HG02588 (cell line): ENCODE results near the gene DCAF17.

Experiments used
- ATAC-seq: cut with Tn5 transposase; IDR thresholded peaks from one replicate; pipeline ENCODE4 v1.9.1; 2021; ENCODE audit warnings: mild to moderate bottlenecking, moderate library complexity; ENCODE audit not compliant: unreplicated experiment

Gene DCAF17

GRCh38 chr2:171434013-171434989 lies at the start of gene DCAF17:
TSS of gene DCAF17 (plus strand) at chr2:171434226. CDS start at chr2:171434578, 352 bp downstream.
- peak; percentile 92 for ATAC-seq

DNA sequence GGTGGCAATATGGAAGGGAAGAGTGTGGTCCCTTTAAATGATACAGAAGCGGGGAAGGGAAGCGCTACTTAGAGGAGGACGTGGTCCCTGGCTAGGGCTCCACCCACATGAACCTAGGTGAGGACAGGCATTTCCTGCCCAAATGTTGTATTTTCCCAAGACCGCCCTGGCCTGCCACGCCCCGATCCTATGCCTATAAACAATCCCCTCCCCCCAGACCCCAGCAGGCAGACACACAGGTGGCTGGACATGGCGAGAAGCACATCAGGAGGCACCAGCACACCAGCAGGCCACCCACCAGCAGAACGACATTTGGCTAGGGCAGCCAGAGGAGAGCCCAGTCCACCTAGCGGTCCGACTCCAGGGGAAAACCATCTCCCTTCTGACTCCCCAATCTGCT lies 47.4 kb upstream of the DCAF17 start:
- no peak for ATAC-seq

GRCh38 chr2:171387052-171387451 lies 47.0 kb upstream of the DCAF17 start:
- ATAC-seq: no peak

DNA sequence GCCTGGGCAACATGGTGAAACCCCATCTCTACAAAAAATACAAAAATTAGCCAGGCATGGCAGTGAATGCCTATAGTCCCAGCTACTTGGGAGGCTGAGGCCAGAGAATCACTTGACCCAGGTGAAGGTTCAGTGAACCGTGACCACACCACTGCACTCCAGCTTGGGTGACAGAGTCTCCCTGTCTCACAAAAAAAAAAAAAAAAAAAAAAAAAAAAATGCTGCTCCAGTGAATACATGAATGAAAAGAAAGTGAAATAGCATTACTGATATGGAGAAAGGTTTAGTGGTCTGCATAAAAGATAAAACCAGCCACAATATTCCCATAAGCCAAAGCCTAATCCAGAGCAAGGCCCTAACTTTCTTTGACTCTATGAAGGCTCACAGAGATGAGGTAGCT lies 44.7 kb upstream of the DCAF17 start:
- ATAC-seq: no peak

- no peak for ATAC-seq
Measured at GRCh38 chr2:171389780-171390179, 44.2 kb upstream of the DCAF17 start.

- no peak for ATAC-seq
Measured at GRCh38 chr2:171390941-171391516, 43.0 kb upstream of the DCAF17 start.

GRCh38 chr2:171391532-171391931 lies 42.5 kb upstream of the DCAF17 start:
- no peak for ATAC-seq

DNA sequence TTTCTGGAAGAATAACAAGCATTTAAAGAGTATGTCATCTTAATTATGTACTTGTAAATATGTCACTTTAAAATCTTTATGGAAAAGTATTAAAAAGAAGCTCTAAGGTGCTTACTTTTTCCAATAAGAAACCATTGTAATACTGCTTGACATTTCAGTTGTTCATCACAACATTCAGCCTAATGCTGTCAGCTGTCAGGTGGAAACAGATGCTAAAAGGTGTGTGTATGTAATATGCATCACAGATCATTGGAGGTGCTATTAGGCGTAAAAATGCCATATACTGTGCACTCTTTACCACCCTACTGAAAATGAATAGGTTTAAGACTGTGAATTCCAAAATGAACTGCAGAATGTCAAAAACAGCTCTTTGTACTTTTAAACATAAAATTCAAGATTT lies 40.5 kb upstream of the DCAF17 start:
- no peak for ATAC-seq

GRCh38 chr2:171394164-171394740 lies 39.8 kb upstream of the DCAF17 start:
- ATAC-seq: no peak

DNA sequence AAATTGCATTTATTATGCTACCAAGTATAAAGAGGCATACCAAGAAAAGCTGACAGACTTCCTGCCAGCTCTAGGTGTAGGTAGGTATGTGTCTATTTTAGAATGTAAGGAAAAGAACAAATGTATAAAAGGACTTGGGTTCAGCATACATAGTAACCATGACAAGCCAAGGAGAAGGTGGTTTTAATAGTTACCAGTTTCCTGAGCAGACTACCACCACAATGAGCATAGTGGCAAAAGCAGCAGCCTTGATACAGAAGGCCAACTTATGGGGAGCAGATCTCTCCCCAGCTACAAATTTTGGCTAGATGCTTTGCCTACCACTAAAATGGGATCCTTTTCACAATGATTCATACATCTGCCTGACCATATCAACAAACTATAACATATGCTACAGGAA lies 34.7 kb upstream of the DCAF17 start:
- ATAC-seq: no peak

- ATAC-seq: no peak
Measured at GRCh38 chr2:171400395-171400794, 33.6 kb upstream of the DCAF17 start.

DNA sequence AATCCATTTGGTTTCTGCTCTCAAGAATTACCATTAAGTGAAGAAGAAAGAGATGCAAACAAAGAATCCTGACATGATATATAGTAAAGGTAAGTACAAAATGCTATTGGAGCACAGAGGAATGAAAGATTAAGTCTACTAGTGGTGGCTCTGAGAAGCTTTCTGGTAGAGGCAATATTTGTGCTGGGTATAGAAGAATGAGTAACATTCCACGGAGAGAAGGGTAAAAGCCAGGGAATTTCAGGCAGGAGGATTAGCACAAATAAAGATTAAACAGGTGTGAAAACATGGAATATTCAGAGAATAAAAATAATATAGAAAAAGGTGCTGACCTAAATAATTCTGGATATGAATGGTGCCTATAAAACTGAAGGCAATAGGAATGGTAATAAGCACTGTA lies 32.1 kb upstream of the DCAF17 start:
- ATAC-seq: no peak

DNA sequence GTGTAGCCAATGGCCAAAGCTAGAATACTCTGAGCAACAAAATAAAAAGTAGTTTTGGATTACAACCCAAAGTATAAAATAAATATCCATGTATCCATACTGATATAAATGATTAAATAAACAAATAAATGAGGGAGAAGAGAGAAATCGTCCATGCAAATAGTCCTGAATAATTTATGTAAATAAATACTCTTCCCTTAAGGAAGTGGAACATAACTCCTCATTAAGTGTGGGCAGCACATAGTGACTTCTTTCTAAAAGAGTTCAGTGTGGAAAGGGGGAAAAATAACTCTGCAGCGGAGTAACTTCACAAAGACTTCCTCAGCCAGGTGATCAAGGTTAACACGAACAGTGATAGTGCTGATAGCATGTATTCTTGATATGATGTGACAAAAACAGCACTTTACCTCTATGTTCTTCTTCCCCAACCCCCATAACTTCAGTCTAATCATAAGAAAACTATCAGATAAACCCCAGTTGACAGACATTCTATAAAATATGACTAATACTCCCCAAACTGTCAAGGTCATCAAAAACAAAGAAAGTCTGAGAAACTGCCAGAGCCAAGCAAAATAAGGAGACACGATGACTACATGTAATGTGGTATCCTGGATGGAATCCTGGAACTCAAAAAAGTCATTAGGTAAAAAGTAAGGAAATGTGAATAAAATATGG lies 31.0 kb upstream of the DCAF17 start:
- no peak for ATAC-seq

GRCh38 chr2:171404261-171404660 lies 29.8 kb upstream of the DCAF17 start:
- no peak for ATAC-seq

DNA sequence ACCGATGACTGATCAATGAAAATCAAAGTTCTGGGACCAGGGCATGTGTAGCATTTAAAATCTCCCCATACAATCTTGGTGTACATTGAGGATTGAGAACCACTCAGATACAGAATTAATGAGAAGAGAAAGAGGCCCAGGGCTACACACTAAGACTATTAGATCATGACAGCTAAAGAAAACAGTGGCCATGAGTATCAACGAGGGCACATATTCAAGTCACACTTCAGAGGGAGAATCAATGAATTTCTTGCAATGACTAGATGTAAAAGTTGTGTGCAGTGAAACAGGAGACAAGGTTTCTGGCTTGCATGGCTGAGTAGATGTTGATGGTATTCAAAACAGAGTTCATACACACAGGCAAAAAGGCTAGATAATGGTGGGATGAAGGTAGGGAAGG lies 29.3 kb upstream of the DCAF17 start:
- ATAC-seq: no peak

- no peak for ATAC-seq
Measured at GRCh38 chr2:171405546-171405945, 28.5 kb upstream of the DCAF17 start.

DNA sequence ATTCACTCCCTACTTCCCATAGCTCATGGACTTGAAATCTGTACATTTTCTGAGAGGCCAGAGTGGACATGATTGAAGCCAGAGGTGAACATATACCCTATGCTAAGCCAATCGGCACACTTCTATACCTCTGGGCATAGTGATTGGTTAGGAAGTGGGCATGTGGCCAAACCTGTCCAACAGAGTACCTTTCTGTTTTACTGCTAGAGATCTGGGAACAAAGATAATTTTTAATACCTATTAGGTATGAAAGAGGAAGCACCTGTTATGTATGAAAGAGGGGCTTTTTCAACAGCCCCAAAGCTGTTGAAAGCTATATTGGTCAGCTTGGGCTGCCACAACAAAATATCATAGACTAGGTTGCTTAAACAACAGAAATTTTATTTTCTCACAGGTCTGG lies 28.0 kb upstream of the DCAF17 start:
- peak; percentile 63 for ATAC-seq

DNA sequence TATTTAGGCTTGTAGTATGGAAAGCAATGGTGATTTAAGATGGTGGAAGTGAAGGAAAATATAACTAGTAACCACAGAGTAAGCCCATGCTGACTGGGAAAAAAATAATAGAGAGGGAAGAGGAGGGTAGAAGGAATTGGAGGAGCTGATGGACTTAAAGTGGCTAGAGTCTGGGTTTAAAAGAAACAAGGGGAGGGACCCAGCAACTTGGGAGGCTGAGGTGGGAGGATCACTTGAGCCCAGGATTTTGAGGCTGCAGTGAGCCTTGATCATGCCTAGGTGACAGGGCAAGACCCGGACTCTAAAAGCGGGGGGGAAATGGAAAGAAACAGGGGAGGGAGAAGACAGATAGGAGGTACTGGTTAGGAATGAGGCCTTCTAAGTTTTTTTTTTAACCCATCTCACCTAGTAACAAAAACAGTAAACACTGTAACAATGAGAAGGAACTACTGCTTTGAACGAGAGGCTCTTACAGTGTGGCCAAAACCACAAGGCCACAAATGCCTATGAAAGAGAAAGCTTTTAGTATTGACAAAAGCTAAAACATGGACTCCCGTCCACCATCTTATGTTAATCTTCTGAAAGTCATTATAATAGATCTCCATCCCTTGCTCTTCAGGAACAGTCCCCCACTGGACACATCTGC lies 26.9 kb upstream of the DCAF17 start:
- ATAC-seq: peak; percentile 60

DNA sequence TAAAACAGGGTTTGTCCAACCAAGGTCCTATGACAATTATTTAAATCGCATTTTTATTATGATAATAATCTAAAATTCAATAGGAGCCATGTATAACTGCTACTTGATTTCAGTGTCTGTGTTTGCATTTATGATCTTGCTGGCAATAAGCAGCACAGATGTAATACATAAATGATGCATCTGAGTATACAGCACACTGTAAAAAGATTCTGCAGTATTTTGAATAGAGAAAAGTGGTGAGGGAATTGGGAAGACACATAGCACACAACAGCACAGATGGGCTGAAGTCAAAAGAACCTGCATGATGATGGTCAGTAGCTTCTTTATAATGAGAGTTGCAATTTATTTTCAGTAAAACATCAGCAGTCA lies 26.4 kb upstream of the DCAF17 start:
- ATAC-seq: no peak

GRCh38 chr2:171409436-171409971 lies 24.5 kb upstream of the DCAF17 start:
- ATAC-seq: no peak

DNA sequence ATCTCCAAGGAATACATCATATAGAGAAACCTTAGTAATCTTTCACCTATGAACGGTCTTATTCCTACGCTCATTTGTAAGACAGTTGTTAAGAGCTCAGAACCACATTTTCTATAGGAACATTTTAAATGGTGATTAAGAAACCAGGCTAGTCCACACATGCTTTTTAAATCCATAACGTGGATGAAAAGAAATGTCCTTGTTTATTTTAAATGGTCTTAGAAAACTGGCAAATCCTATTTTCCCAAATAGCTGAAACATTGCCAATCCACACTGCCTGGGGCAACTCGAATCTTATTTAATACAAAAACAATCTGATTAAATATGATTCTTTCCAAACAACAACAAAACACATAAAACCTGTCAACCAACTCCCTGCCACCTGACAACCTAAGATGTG lies 23.9 kb upstream of the DCAF17 start:
- ATAC-seq: no peak
